Naive thymus-derived CD4-positive, alpha-beta T cell (primary cell): Measurements from ENCODE around the gene ZNF135. TPM values are rescaled to one million over a fixed set of nuclear protein-coding genes. Genes with fewer than 3 reads are reported as not detected.

Experiments
- ATAC-seq: fragments of 150-1000 bp; cut with Tn5 transposase; 2 replicates; pipeline ENCODE4 v1.10.0; 2021; ENCODE audit warnings: mild to moderate bottlenecking, moderate library complexity
- CTCF ChIA-PET: fragments of 350-600 bp; sonication (Branson Sonifier 250); formaldehyde crosslinking; loops from one replicate; lab custom pipeline; 2021; ENCODE audit warnings: antibody characterized with exemption; lab: Charles Lee
- POLR2A ChIA-PET: fragments of 350-600 bp; sonication (Branson Sonifier 250); formaldehyde crosslinking; loops from one replicate; lab custom pipeline; 2021; ENCODE audit warnings: antibody characterized with exemption, inconsistent platforms; lab: Charles Lee
- DNase-seq, 9 donors: peaks; one replicate each; pipeline versions ENCODE4 v3.0.0 to v3.0.0-alpha.2; 2020 to 2022; ENCODE audit warnings: mixed read lengths in 1 of 9
- H3K27ac ChIP-seq: one replicate; pipeline ENCODE4 v1.7.0; 2013; ENCODE audit warnings: mild to moderate bottlenecking, low read depth, low read length, moderate library complexity
- H3K27me3 ChIP-seq, 2 donors: one replicate each; pipeline ENCODE4 v1.7.0; 2013; ENCODE audit warnings: low read length in 2 of 2, mild to moderate bottlenecking in 2 of 2, moderate library complexity in 2 of 2; ENCODE audit not compliant: control insufficient read depth in 2 of 2, insufficient read depth in 2 of 2
- H3K36me3 ChIP-seq, 3 experiments: 1 replicate in 2 of 3; 2 replicates in 1 of 3; pipeline ENCODE4 v1.7.0; 2013; ENCODE audit warnings: low read length in 3 of 3, mild to moderate bottlenecking in 3 of 3, moderate library complexity in 1 of 3; ENCODE audit not compliant: insufficient read depth in 3 of 3, control insufficient read depth in 2 of 3
- H3K4me1 ChIP-seq, 2 donors: one replicate each; pipeline ENCODE4 v1.7.0; 2013; ENCODE audit warnings: low read length in 2 of 2, mild to moderate bottlenecking in 2 of 2, moderate library complexity in 1 of 2; ENCODE audit not compliant: control insufficient read depth in 2 of 2, insufficient read depth in 2 of 2
- H3K4me3 ChIP-seq: 2 replicates; pipeline ENCODE4 v1.7.0; 2013; ENCODE audit warnings: mild to moderate bottlenecking, low read length
- H3K9me3 ChIP-seq, 3 experiments: 1 replicate in 2 of 3; 2 replicates in 1 of 3; pipeline ENCODE4 v1.7.0; 2013; ENCODE audit warnings: low read length in 3 of 3; ENCODE audit not compliant: control insufficient read depth in 2 of 3
- H3K27ac Mint-ChIP-seq, 9 donors: one replicate each; pipeline ENCODE4 v1.8.0; 2020 to 2022; ENCODE audit warnings: mixed read lengths in 9 of 9, mild to moderate bottlenecking in 8 of 9, moderate library complexity in 5 of 9, inconsistent platforms in 2 of 9
- H3K27me3 Mint-ChIP-seq, 5 donors: one replicate each; pipeline ENCODE4 v1.8.0; 2021 to 2022; ENCODE audit warnings: mixed read lengths in 5 of 5, mild to moderate bottlenecking in 1 of 5
- H3K36me3 Mint-ChIP-seq, 5 donors: one replicate each; pipeline ENCODE4 v1.8.0; 2020 to 2022; ENCODE audit warnings: mixed read lengths in 5 of 5, mild to moderate bottlenecking in 3 of 5, inconsistent platforms in 1 of 5
- H3K4me1 Mint-ChIP-seq, 7 donors: one replicate each; pipeline ENCODE4 v1.8.0; 2020 to 2022; ENCODE audit warnings: mixed read lengths in 7 of 7, mild to moderate bottlenecking in 3 of 7, inconsistent platforms in 1 of 7
- H3K4me3 Mint-ChIP-seq, 10 donors: one replicate each; pipeline ENCODE4 v1.8.0; 2020 to 2022; ENCODE audit warnings: mild to moderate bottlenecking in 10 of 10, mixed read lengths in 10 of 10, moderate library complexity in 6 of 10, inconsistent platforms in 2 of 10
- H3K9me3 Mint-ChIP-seq, 11 donors: one replicate each; pipeline ENCODE4 v1.8.0; 2020 to 2022; ENCODE audit warnings: mixed read lengths in 11 of 11, mild to moderate bottlenecking in 4 of 11, inconsistent platforms in 1 of 11, moderate library complexity in 1 of 11
- intact Hi-C, 2 donors: fragments of 100-400 bp; cut with micrococcal nuclease; formaldehyde crosslinking; loops; one replicate each; pipeline ENCODE4 v1.15.1; 2023
- polyA plus RNA-seq, 2 donors: library from polyadenylated mRNA; unstranded; fragments of 300-500 nt; fragmentation: Illumina TruSeq; gene quantifications; one replicate each; pipeline ENCODE4 v1.2.3, GENCODE V29; 2021
- total RNA-seq, 6 experiments: library from RNA in 5 of 6; stranded (reverse) in 5 of 6; gene quantifications; 1 replicate in 5 of 6; 2 replicates in 1 of 6; pipeline ENCODE4 v1.2.3 and lab custom pipeline; 2021 to 2026

ZNF135 gene
- total and polyA plus RNA-seq, 7 experiments from 2014 or later = 0.07 to 3.3 (median 2.5) TPM

DNA sequence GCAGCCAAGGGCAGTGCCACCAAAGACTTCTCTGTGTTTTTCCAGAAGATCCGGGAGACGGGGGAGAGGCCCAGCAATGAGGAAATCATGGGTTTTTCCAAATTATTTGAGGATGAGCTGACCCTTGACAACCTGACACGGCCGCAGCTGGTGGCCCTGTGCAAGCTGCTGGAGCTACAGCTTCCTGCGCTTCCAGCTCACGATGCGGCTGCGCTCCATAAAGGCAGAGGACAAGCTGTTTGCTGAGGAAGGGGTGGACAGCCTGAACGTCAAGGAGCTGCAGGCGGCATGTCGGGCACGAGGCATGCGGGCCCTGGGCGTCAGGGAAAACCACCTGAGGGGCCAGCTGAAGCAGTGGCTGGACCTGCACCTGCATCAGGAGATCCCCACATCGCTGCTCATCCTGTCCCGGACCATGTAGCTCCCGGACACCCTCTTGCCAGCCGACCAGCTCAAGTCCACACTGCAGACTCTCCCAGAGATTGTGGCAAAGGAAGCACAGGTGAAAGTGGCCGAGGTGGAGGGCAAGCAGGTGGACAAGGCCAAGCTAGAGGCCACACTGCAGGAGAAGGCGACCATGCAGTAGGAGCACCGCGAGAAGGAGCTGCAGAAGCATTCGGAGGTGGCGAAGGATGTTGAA lies 13.6 kb upstream of the ZNF135 start:
- no peak overlapping the region for H3K4me3 Mint-ChIP-seq
- Histone ChIP-seq H3K27me3 (no peaks in the 10 kb centered on the region), H3K9me3 (peaks cover 0 to 76% (median 0%) of the 10 kb centered on the region in 3 experiments), H3K27ac (no peak overlapping the region), H3K4me3 (no peak overlapping the region), H3K36me3 (no peaks in the 10 kb centered on the region), H3K4me1 (no peaks in the 10 kb centered on the region)
- peaks cover 13 to 93% (median 58%) of the 10 kb centered on the region in 11 donors for H3K9me3 Mint-ChIP-seq
- intact Hi-C loops = no loop called here
- CTCF ChIA-PET = no interaction called here
- peaks cover 0 to 6% (median 0%) of the 10 kb centered on the region in 5 donors for H3K27me3 Mint-ChIP-seq
- peaks cover 0 to 1% (median 0%) of the 10 kb centered on the region in 7 donors for H3K4me1 Mint-ChIP-seq
- no peak for DNase-seq
- H3K27ac Mint-ChIP-seq = peak overlapping the region in 1 of 9 donors; percentile 77
- POLR2A ChIA-PET = no interaction called here
- peaks cover 5 to 25% (median 17%) of the 10 kb centered on the region in 5 donors for H3K36me3 Mint-ChIP-seq
- no peak for ATAC-seq

DNA sequence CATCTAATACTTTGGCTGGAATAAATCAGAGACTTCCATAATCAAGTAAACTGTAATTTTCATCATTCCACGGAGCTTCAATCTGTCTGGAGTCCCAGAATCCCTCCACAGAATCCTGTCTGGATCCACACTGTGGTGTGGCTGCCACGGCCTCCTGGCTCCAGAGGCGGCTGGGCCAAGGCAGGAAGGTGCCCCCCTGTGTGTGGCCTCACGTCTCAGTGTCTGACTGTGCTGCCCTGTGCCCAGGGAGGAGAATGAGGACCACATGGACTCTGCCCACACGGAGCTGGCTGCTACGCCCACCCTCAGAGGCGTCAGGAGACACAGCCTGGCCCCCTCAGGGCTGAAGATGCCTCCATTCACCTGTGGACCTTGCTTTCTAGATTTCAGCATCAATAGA lies 12.2 kb upstream of the ZNF135 start:
- ATAC-seq (no peak), DNase-seq (no peak)
- no peak overlapping the region for H3K4me3 Mint-ChIP-seq
- Histone ChIP-seq H3K36me3 (no peaks in the 10 kb centered on the region), H3K9me3 (peaks cover 0 to 78% (median 0%) of the 10 kb centered on the region in 3 experiments), H3K27ac (no peak overlapping the region), H3K4me3 (no peak overlapping the region), H3K27me3 (no peaks in the 10 kb centered on the region), H3K4me1 (no peaks in the 10 kb centered on the region)
- peaks cover 3 to 21% (median 17%) of the 10 kb centered on the region in 5 donors for H3K36me3 Mint-ChIP-seq
- peaks cover 0 to 1% (median 0%) of the 10 kb centered on the region in 7 donors for H3K4me1 Mint-ChIP-seq
- peaks cover 16 to 93% (median 58%) of the 10 kb centered on the region in 11 donors for H3K9me3 Mint-ChIP-seq
- no peak overlapping the region for H3K27ac Mint-ChIP-seq
- peaks cover 0 to 2% (median 0%) of the 10 kb centered on the region in 5 donors for H3K27me3 Mint-ChIP-seq
- intact Hi-C loops = no loop called here
- POLR2A ChIA-PET = no interaction called here
- CTCF ChIA-PET = no interaction called here

- no peak overlapping the region for H3K27ac ChIP-seq
- H3K27me3 ChIP-seq = no peaks in the 10 kb centered on the region
- Mint-ChIP-seq H3K36me3 (peaks cover 3 to 20% (median 17%) of the 10 kb centered on the region in 5 donors), H3K4me1 (peaks cover 0 to 1% (median 0%) of the 10 kb centered on the region in 7 donors), H3K27ac (no peak overlapping the region), H3K9me3 (peaks cover 16 to 93% (median 57%) of the 10 kb centered on the region in 11 donors), H3K27me3 (no peaks in the 10 kb centered on the region), H3K4me3 (no peak overlapping the region)
- ChIA-PET POLR2A (no interaction called here), CTCF (no interaction called here)
- no peaks in the 10 kb centered on the region for H3K36me3 ChIP-seq
- no peak overlapping the region for H3K4me3 ChIP-seq
- peaks cover 0 to 83% (median 0%) of the 10 kb centered on the region in 3 experiments for H3K9me3 ChIP-seq
- intact Hi-C loops = no loop called here
- ATAC-seq (no peak), DNase-seq (no peak)
- no peaks in the 10 kb centered on the region for H3K4me1 ChIP-seq
These were observed 11.4 kb upstream of the ZNF135 start for GRCh38 chr19:58047672-58048071.

GRCh38 chr19:58052256-58052655 lies 6.8 kb upstream of the ZNF135 start:
- Histone ChIP-seq H3K4me3 (no peak overlapping the region), H3K27me3 (no peaks in the 10 kb centered on the region), H3K4me1 (no peaks in the 10 kb centered on the region), H3K9me3 (peaks cover 0 to 89% (median 0%) of the 10 kb centered on the region in 3 experiments), H3K36me3 (no peaks in the 10 kb centered on the region), H3K27ac (no peak overlapping the region)
- Mint-ChIP-seq H3K36me3 (peaks cover 4 to 24% (median 13%) of the 10 kb centered on the region in 5 donors), H3K27ac (no peak overlapping the region), H3K9me3 (peaks cover 22 to 83% (median 42%) of the 10 kb centered on the region in 11 donors), H3K4me1 (peaks cover 0 to 6% (median 0%) of the 10 kb centered on the region in 7 donors), H3K27me3 (peaks cover 0 to 21% (median 15%) of the 10 kb centered on the region in 5 donors), H3K4me3 (no peak overlapping the region)
- ChIA-PET POLR2A (no interaction called here), CTCF (no interaction called here)
- intact Hi-C loops = no loop called here
- DNase-seq (no peak), ATAC-seq (no peak)

DNA sequence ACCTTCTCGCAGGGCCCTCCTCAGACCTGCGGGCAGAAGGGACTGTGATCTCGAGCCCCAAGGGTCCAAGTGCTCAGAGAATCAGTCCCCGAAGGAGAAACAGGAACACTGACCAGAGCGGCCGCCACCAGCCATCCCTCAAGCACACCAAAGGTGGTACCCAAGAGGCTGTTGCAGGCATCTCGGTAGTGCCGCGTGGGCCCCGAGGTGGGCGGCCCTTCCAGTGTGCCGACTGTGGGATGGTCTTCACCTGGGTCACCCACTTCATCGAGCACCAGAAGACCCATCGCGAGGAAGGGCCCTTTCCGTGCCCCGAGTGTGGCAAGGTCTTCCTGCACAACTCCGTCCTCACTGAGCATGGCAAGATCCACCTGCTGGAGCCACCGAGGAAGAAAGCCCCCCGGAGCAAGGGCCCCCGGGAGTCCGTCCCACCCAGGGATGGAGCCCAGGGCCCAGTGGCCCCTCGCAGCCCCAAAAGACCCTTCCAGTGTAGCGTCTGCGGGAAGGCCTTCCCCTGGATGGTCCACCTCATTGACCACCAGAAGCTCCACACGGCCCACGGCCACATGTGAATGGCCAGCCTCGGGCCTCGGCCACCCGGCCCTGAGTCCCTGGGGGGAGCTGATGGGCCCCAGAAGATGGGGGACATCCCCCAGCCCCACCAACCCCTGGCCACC lies 5.5 kb upstream of the ZNF135 start:
- ATAC-seq (no peak), DNase-seq (no peak)
- no peaks in the 10 kb centered on the region for H3K4me1 ChIP-seq
- H3K4me3 ChIP-seq = no peak overlapping the region
- intact Hi-C loops = no loop called here
- H3K27me3 ChIP-seq = no peaks in the 10 kb centered on the region
- Mint-ChIP-seq H3K4me3 (no peak overlapping the region), H3K4me1 (peaks cover 0 to 6% (median 2%) of the 10 kb centered on the region in 7 donors), H3K27me3 (peaks cover 0 to 21% (median 15%) of the 10 kb centered on the region in 5 donors), H3K36me3 (peaks cover 7 to 26% (median 11%) of the 10 kb centered on the region in 5 donors), H3K9me3 (peaks cover 17 to 83% (median 47%) of the 10 kb centered on the region in 11 donors), H3K27ac (no peak overlapping the region)
- peaks cover 0 to 92% (median 0%) of the 10 kb centered on the region in 3 experiments for H3K9me3 ChIP-seq
- H3K36me3 ChIP-seq = no peaks in the 10 kb centered on the region
- no peak overlapping the region for H3K27ac ChIP-seq
- POLR2A ChIA-PET = no interaction called here
- CTCF ChIA-PET = no interaction called here

GRCh38 chr19:58054901-58055874 lies 3.9 kb upstream of the ZNF135 start:
- H3K27me3 ChIP-seq = no peaks in the 10 kb centered on the region
- no peak for DNase-seq
- Mint-ChIP-seq H3K9me3 (peaks cover 12 to 83% (median 49%) of the 10 kb centered on the region in 11 donors), H3K4me3 (peak overlapping the region in 5 of 10 donors; percentile 16 to 51 (median 36)), H3K27ac (no peak overlapping the region), H3K27me3 (peaks cover 2 to 24% (median 19%) of the 10 kb centered on the region in 5 donors), H3K4me1 (peaks cover 0 to 12% (median 6%) of the 10 kb centered on the region in 7 donors), H3K36me3 (peaks cover 9 to 22% (median 13%) of the 10 kb centered on the region in 5 donors)
- H3K27ac ChIP-seq = no peak overlapping the region
- ChIA-PET CTCF (no interaction called here), POLR2A (no interaction called here)
- H3K4me1 ChIP-seq = no peaks in the 10 kb centered on the region
- intact Hi-C loops = no loop called here
- H3K9me3 ChIP-seq = peaks cover 0 to 92% (median 0%) of the 10 kb centered on the region in 3 experiments
- H3K4me3 ChIP-seq = no peak overlapping the region
- no peaks in the 10 kb centered on the region for H3K36me3 ChIP-seq
- no peak for ATAC-seq
